Thoracic aorta (tissue), 2 donors: ENCODE measurements around the gene EID3. TPM values are rescaled to one million over a fixed set of nuclear protein-coding genes. Genes with fewer than 3 reads are reported as not detected.

Experiments
- ATAC-seq: fragments of 150-250 bp; one replicate; pipeline ENCODE4 v1.8.0; 2017; ENCODE audit warnings: low read depth; ENCODE audit not compliant: insufficient number of reproducible peaks, low FRiP score
- DNase-seq: peaks from one replicate; pipeline ENCODE4 v3.0.0-alpha.2; 2020; ENCODE audit warnings: low spot score
- H3K27ac ChIP-seq, 2 donors: fragments of 200-600 bp; sonication (generic); 1 replicate in 1 of 2; 2 replicates in 1 of 2; pipeline ENCODE4 v1.5.1; 2016; ENCODE audit warnings: mild to moderate bottlenecking in 2 of 2, moderate library complexity in 2 of 2
- H3K27me3 ChIP-seq: fragments of 200-600 bp; sonication (generic); replicated peaks from 2 replicates; pipeline ENCODE4 v1.6.0; 2016; ENCODE audit warnings: mild to moderate bottlenecking; ENCODE audit not compliant: insufficient read depth
- H3K36me3 ChIP-seq: fragments of 200-600 bp; sonication (generic); one replicate; pipeline ENCODE4 v1.5.1; 2016
- H3K4me1 ChIP-seq, 2 donors: fragments of 200-600 bp; sonication (generic); 1 replicate in 1 of 2; 2 replicates in 1 of 2; pipeline versions ENCODE4 v1.5.1 to v1.6.0; 2016; ENCODE audit warnings: low read depth in 2 of 2, mild to moderate bottlenecking in 1 of 2; ENCODE audit not compliant: control insufficient read depth in 1 of 2
- H3K4me3 ChIP-seq: fragments of 200-600 bp; sonication (generic); 2 replicates; pipeline ENCODE4 v1.5.1; 2016; ENCODE audit warnings: mild to moderate bottlenecking
- H3K9me3 ChIP-seq: fragments of 200-600 bp; sonication (generic); 2 replicates; pipeline ENCODE4 v1.5.1; 2016
- CTCF ChIP-seq: fragments of 200-600 bp; sonication (generic); IDR thresholded peaks from one replicate; pipeline ENCODE4 v1.5.1; 2019; ENCODE audit warnings: antibody characterized with exemption
- total RNA-seq, 2 donors: library from RNA; depleted of rRNA; stranded (reverse); fragments of >200 nt; gene quantifications; one replicate each; pipeline versions ENCODE4 v1.1.0 to v1.2.3, GENCODE V29; 2016

EID3 gene
- total RNA-seq, 2 donors from 2014 or later = 32.7 to 33.7 TPM

- H3K36me3 ChIP-seq = peaks cover 35% of the 10 kb centered on the region
- H3K27ac ChIP-seq = peak overlapping the region in 1 of 2 donors; percentile 39
- TF ChIP-seq CTCF = no peak
- no peak for DNase-seq
- peaks cover 7 to 64% of the 10 kb centered on the region in 2 donors for H3K4me1 ChIP-seq
- no peak for ATAC-seq
- H3K27me3 ChIP-seq = no peaks in the 10 kb centered on the region
- no peaks in the 10 kb centered on the region for H3K9me3 ChIP-seq
- no peak overlapping the region for H3K4me3 ChIP-seq
Observed at GRCh38 chr12:104352106-104352713, 48.7 kb downstream of the EID3 start.

- Histone ChIP-seq H3K36me3 (peaks cover 27% of the 10 kb centered on the region), H3K27ac (no peak overlapping the region), H3K4me3 (no peak overlapping the region)
Observed at GRCh38 chr12:104353012-104353981, 49.8 kb downstream of the EID3 start.

GRCh38 chr12:104354167-104354867 is 50.8 kb downstream of the EID3 start:
- H3K27ac ChIP-seq = no peak overlapping the region
- no peak for ATAC-seq
- peaks cover 1 to 44% of the 10 kb centered on the region in 2 donors for H3K4me1 ChIP-seq
- no peaks in the 10 kb centered on the region for H3K9me3 ChIP-seq
- peaks cover 20% of the 10 kb centered on the region for H3K36me3 ChIP-seq
- TF ChIP-seq CTCF = no peak
- H3K27me3 ChIP-seq = no peaks in the 10 kb centered on the region
- DNase-seq = no peak
- H3K4me3 ChIP-seq = no peak overlapping the region

More at GRCh38 chr12:104353012-104353981, 49.8 kb downstream of the EID3 start:
- peaks cover 7 to 53% of the 10 kb centered on the region in 2 donors for H3K4me1 ChIP-seq
- TF ChIP-seq CTCF = no peak
- DNase-seq = no peak
- H3K27me3 ChIP-seq = no peaks in the 10 kb centered on the region
- no peaks in the 10 kb centered on the region for H3K9me3 ChIP-seq
- no peak for ATAC-seq

Other genes starting within 250 kb of the EID3 start
- gene HCFC2, start 239.2 kb upstream of the EID3 start, total RNA-seq = 10 to 100 TPM; 24.1 to 28.6 TPM
- gene NFYB, start 165.5 kb upstream of the EID3 start, total RNA-seq = 10 to 100 TPM; 56.2 to 73.4 TPM
- gene TXNRD1, start 88.0 kb upstream of the EID3 start, total RNA-seq = 100 to 1,000 TPM; 269 to 332 TPM
- 10 to 100 TPM; 41.9 to 79.3 TPM for gene CHST11, start 153.2 kb downstream of the EID3 start, total RNA-seq